HepG2 (cell line): ENCODE measurements around the gene CTDP1. TPM values are rescaled to one million over a fixed set of nuclear protein-coding genes. Genes with fewer than 3 reads are reported as not detected.

Experiments
- ATAC-seq: fragments of 200-7000 bp; cut with Tn5 transposase; 3 replicates; pipeline ENCODE4 v1.9.1; 2020; ENCODE audit warnings: mild to moderate bottlenecking, moderate library complexity
- BruUV-seq: library from RNA; stranded (reverse); fragments of 400-500 nt; replicated peaks from 2 replicates; lab custom pipeline; 2021; lab: Mats Ljungman, UMichigan
- CTCF ChIA-PET: fragments of 300-600 bp; formaldehyde crosslinking; extraction: SDS; loops from one replicate; lab custom pipeline; 2021; ENCODE audit warnings: low total read pairs, inconsistent platforms, low intra/inter-chr PET ratio; lab: Yijun Ruan, JAX
- POLR2A ChIA-PET: fragments of 350-600 bp; sonication (Branson Sonifier 250); formaldehyde crosslinking; loops from one replicate; lab custom pipeline; 2020; ENCODE audit warnings: antibody characterized with exemption, inconsistent platforms; lab: Yijun Ruan, JAX
- DNase-seq: peaks from one replicate; pipeline ENCODE4 v3.0.0-alpha.2; 2015; ENCODE audit warnings: low spot score
- FAIRE-seq: peaks from 3 replicates; lab custom pipeline; 2011; peaks lifted over from hg19 to GRCh38; lab: Jason Lieb, UNC
- H2AFZ ChIP-seq: one replicate; pipeline ENCODE4 v1.6.1; 2011; ENCODE audit warnings: low read length, inconsistent platforms
- H3K27ac ChIP-seq: fragments of 300-600 bp; 3 replicates; pipeline ENCODE4 v1.8.0; 2011; ENCODE audit warnings: mixed run types, mild to moderate bottlenecking, mixed read lengths, low read length, inconsistent platforms; ENCODE audit not compliant: insufficient read depth; ENCODE audit errors: extremely low read length
- H3K27me3 ChIP-seq, 2 experiments: fragments of 200-600 bp in 1 of 2; 2 replicates in 1 of 2; 3 replicates in 1 of 2; pipeline versions ENCODE4 v1.6.0 to v1.8.0; 2011; ENCODE audit warnings: low read length in 2 of 2, mild to moderate bottlenecking in 2 of 2, moderate library complexity in 2 of 2, inconsistent platforms in 1 of 2; ENCODE audit not compliant: insufficient read depth in 2 of 2, control insufficient read depth in 1 of 2
- H3K36me3 ChIP-seq, 2 experiments: fragments of 200-600 bp in 1 of 2; replicated peaks in 1 of 2; 2 replicates in 1 of 2; 3 replicates in 1 of 2; pipeline versions ENCODE4 v1.5.1 to v1.8.0; 2011; ENCODE audit warnings: low read length in 2 of 2, inconsistent platforms in 1 of 2; ENCODE audit not compliant: insufficient read depth in 2 of 2, control insufficient read depth in 1 of 2
- H3K4me1 ChIP-seq: 2 replicates; pipeline ENCODE4 v1.5.1; 2012; ENCODE audit warnings: low read length, inconsistent platforms; ENCODE audit not compliant: insufficient read depth
- H3K4me2 ChIP-seq: 2 replicates; pipeline ENCODE4 v1.6.0; 2011; ENCODE audit warnings: low read depth, low read length, inconsistent platforms
- H3K4me3 ChIP-seq, 3 experiments: fragments of 200-600 bp in 1 of 3; sonication (generic), shearing (Covaris generic) in 1 of 3; replicated peaks in 1 of 3; 2 replicates each; pipeline ENCODE4 v1.5.1; 2011 to 2016; ENCODE audit warnings: low read length in 3 of 3, inconsistent platforms in 2 of 3, low read depth in 2 of 3, mild to moderate bottlenecking in 2 of 3, control low read depth in 1 of 3, mixed read lengths in 1 of 3; ENCODE audit not compliant: insufficient read depth in 1 of 3
- H3K79me2 ChIP-seq: one replicate; pipeline ENCODE4 v1.6.1; 2011; ENCODE audit warnings: low read length, inconsistent platforms; ENCODE audit not compliant: insufficient read depth
- H3K9ac ChIP-seq: 2 replicates; pipeline ENCODE4 v1.6.0; 2011; ENCODE audit warnings: mild to moderate bottlenecking, low read depth, low read length, inconsistent platforms; ENCODE audit not compliant: insufficient read depth
- H3K9me3 ChIP-seq: 2 replicates; pipeline ENCODE4 v1.5.1; 2012; ENCODE audit warnings: mild to moderate bottlenecking, low read length
- H4K20me1 ChIP-seq: 2 replicates; pipeline ENCODE4 v1.6.0; 2011; ENCODE audit warnings: inconsistent platforms, mild to moderate bottlenecking, low read length, moderate library complexity; ENCODE audit not compliant: insufficient read depth
- ARNT2 ChIP-seq: sonication (generic); formaldehyde crosslinking; IDR thresholded peaks from 2 replicates; pipeline ENCODE4 v1.8.0; 2022; ENCODE audit warnings: mild to moderate bottlenecking, low read depth, missing genetic modification reagents, moderate library complexity
- EP300 ChIP-seq, 3 experiments: sonication (generic) in 1 of 3; formaldehyde crosslinking in 1 of 3; IDR thresholded peaks; 2 replicates each; pipeline versions ENCODE4 v1.5.1 to v1.6.1; 2011 to 2020; ENCODE audit warnings: low read depth in 2 of 3, low read length in 2 of 3, borderline replicate concordance in 1 of 3, improper control_type of control experiment in 1 of 3, mild to moderate bottlenecking in 1 of 3, missing genetic modification reagents in 1 of 3, moderate library complexity in 1 of 3
- EZH2 ChIP-seq: conservative IDR thresholded peaks from 2 replicates; pipeline ENCODE4 v1.6.1; 2012; ENCODE audit warnings: mild to moderate bottlenecking, low read depth, low read length, moderate library complexity
- HOXD1 ChIP-seq: sonication (generic); formaldehyde crosslinking; IDR thresholded peaks from 2 replicates; pipeline ENCODE4 v1.5.0; 2020; ENCODE audit warnings: missing genetic modification reagents
- MTA3 ChIP-seq: sonication (generic); formaldehyde crosslinking; IDR thresholded peaks from 2 replicates; pipeline ENCODE4 v1.4.0; 2020; ENCODE audit warnings: missing genetic modification reagents
- NR2C2 ChIP-seq: sonication (generic); formaldehyde crosslinking; IDR thresholded peaks from 2 replicates; pipeline ENCODE4 v1.4.0; 2020; ENCODE audit warnings: missing genetic modification reagents, mild to moderate bottlenecking, moderate library complexity, borderline replicate concordance
- SIN3A ChIP-seq: IDR thresholded peaks from 2 replicates; pipeline ENCODE4 v1.6.1; 2011; ENCODE audit warnings: low read depth, mild to moderate bottlenecking, control low read depth, low read length, borderline replicate concordance
- SMAD9 ChIP-seq: sonication (generic); formaldehyde crosslinking; IDR thresholded peaks from 2 replicates; pipeline ENCODE4 v1.5.1; 2020; ENCODE audit warnings: mild to moderate bottlenecking, missing genetic modification reagents
- SRSF9 ChIP-seq: fragments of 200-400 bp; formaldehyde crosslinking; IDR thresholded peaks from 2 replicates; pipeline ENCODE4 v1.6.1; 2018; ENCODE audit warnings: borderline replicate concordance, mild to moderate bottlenecking, low read depth, low read length; ENCODE audit not compliant: insufficient read depth, poor library complexity, severe bottlenecking
- ZNF232 ChIP-seq: sonication (generic); formaldehyde crosslinking; IDR thresholded peaks from 2 replicates; pipeline ENCODE4 v1.4.0; 2020; ENCODE audit warnings: missing genetic modification reagents, borderline replicate concordance
- ZNF333 ChIP-seq: sonication (generic); formaldehyde crosslinking; IDR thresholded peaks from 2 replicates; pipeline ENCODE4 v1.4.0; 2020; ENCODE audit warnings: mild to moderate bottlenecking, missing genetic modification reagents, borderline replicate concordance
- ZNF367 ChIP-seq: sonication (generic); formaldehyde crosslinking; IDR thresholded peaks from 2 replicates; pipeline ENCODE4 v1.4.0; 2020; ENCODE audit warnings: missing genetic modification reagents, borderline replicate concordance
- ZNF644 ChIP-seq: IDR thresholded peaks from 2 replicates; pipeline ENCODE4 v1.6.1; 2016; ENCODE audit warnings: low read depth
- ZNF777 ChIP-seq: sonication (generic); formaldehyde crosslinking; IDR thresholded peaks from 2 replicates; pipeline ENCODE4 v1.4.0; 2020; ENCODE audit warnings: missing genetic modification reagents
- WGBS: methylation state at CpG from one replicate; pipeline ENCODE4 v1.1.6; 2017; ENCODE audit warnings: low lambda C conversion rate; 5-methylcytosine and 5-hydroxymethylcytosine counted together
- in situ Hi-C: cut with HindIII; loops from 2 replicates; pipeline ENCODE4 v1.10.0; 2017; ENCODE audit warnings: low pct_unique_long_range_greater_than_20kb; ENCODE audit not compliant: extremely low pct_ligation_motif_present
- intact Hi-C: fragments of 100-400 bp; cut with micrococcal nuclease; formaldehyde crosslinking; loops from one replicate; pipeline ENCODE4 v1.10.0; 2022; ENCODE audit not compliant: unreplicated experiment
- polyA plus RNA-seq, 8 experiments: library from polyadenylated mRNA; depleted of rRNA in 3 of 8; stranded (reverse) in 7 of 8; unstranded in 1 of 8; fragments of >200 nt; fragmentation: Illumina TruSeq in 4 of 8; extraction: Trizol in 4 of 8; gene quantifications; 2 replicates each; pipeline versions ENCODE4 v1.2.1 to v1.2.3, GENCODE V29; 2011 to 2016; ENCODE audit warnings: low read depth in 4 of 8, missing spikeins in 1 of 8, mixed read lengths in 1 of 8; ENCODE audit not compliant: insufficient read depth in 1 of 8
- total RNA-seq, 5 experiments: library from RNA; depleted of rRNA; stranded (reverse); fragments of >200 nt; fragmentation: Illumina TruSeq; extraction: Trizol; gene quantifications; 2 replicates each; pipeline ENCODE4 v1.2.3, GENCODE V29; 2016; ENCODE audit warnings: low read depth in 1 of 5
- TF ChIP-seq, protein P1 (sequence below): sonication (generic); formaldehyde crosslinking; IDR thresholded peaks from 2 replicates; pipeline ENCODE4 v1.5.0; 2020; ENCODE audit warnings: mild to moderate bottlenecking, missing genetic modification reagents, moderate library complexity
- TF ChIP-seq, protein P2 (sequence below): IDR thresholded peaks from 2 replicates; pipeline ENCODE4 v1.6.1; 2016; ENCODE audit warnings: missing biosample characterization, missing genetic modification reagents, low read depth
- TF ChIP-seq, protein P3 (sequence below): sonication (generic); formaldehyde crosslinking; IDR thresholded peaks from 2 replicates; pipeline ENCODE4 v1.4.0; 2020; ENCODE audit warnings: missing genetic modification reagents, borderline replicate concordance

Gene CTDP1
- total and polyA plus RNA-seq, 2 of the 13 experiments (the other 11 are each of a cell fraction or from before 2014, with no cell fraction given), result 6.9 to 11.0 TPM

DNA sequence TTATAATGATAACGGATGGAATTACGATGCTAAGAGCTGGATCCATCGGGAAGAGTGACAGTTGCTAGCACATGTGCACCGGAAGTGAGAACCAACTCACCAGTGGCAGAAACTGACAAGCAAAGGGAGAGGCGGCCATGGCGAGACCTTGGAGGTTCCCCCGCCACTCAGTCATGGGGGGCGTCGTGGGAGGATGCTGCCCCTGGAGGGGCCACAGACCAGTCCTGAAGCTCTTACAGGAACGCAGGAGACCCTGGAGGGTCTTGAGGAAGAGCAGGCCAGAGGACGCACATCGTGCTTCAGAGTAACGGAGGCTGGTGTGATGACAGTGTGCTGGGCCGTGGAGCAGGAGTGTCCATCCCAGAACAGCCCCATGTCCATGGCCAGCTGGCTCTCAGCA is 65.0 kb downstream of the CTDP1 start (continued):
- TF ChIP-seq, protein P1, sequence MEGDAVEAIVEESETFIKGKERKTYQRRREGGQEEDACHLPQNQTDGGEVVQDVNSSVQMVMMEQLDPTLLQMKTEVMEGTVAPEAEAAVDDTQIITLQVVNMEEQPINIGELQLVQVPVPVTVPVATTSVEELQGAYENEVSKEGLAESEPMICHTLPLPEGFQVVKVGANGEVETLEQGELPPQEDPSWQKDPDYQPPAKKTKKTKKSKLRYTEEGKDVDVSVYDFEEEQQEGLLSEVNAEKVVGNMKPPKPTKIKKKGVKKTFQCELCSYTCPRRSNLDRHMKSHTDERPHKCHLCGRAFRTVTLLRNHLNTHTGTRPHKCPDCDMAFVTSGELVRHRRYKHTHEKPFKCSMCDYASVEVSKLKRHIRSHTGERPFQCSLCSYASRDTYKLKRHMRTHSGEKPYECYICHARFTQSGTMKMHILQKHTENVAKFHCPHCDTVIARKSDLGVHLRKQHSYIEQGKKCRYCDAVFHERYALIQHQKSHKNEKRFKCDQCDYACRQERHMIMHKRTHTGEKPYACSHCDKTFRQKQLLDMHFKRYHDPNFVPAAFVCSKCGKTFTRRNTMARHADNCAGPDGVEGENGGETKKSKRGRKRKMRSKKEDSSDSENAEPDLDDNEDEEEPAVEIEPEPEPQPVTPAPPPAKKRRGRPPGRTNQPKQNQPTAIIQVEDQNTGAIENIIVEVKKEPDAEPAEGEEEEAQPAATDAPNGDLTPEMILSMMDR (CRISPR knock-in tag), result no peak
- TF ChIP-seq NR2C2 (CRISPR knock-in tag) (no peak), ZNF367 (CRISPR knock-in tag) (no peak), SIN3A (no peak), SMAD9 (CRISPR knock-in tag) (no peak), ZNF777 (CRISPR knock-in tag) (no peak)
- TF ChIP-seq, protein P2, sequence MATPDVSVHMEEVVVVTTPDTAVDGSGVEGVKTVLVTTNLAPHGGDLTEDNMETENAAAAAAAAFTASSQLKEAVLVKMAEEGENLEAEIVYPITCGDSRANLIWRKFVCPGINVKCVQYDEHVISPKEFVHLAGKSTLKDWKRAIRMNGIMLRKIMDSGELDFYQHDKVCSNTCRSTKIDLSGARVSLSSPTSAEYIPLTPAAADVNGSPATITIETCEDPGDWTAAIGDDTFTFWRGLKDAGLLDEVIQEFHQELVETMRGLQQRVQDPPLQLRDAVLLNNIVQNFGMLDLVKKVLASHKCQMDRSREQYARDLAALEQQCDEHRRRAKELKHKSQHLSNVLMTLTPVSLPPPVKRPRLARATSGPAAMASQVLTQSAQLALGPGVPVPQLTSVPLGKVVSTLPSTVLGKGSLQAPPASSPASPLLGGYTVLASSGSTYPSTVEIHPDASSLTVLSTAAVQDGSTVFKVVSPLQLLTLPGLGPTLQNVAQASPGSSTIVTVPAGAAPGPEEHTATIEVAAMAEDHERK (CRISPR knock-in tag), result no peak

DNA sequence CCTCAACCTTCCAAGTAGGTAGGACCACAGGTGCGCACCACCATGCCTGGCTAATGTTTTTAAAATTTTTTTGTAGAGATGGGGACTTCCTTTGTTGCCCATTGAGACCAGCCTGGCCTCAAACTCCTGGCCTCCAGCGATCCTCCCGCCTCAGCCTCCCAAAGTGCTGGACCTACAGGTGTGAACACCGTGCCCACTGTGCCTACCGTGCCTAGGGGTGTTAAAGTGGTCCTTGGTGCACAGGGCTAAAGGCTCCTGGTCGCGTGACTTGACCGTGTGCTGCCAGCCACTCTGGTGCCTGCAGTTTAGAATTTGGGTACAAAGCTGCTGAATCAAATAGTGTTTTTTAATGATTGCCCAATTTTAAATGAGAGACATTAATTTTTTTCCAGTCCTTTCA is 67.1 kb downstream of the CTDP1 start:
- Histone ChIP-seq H4K20me1 (no peaks in the 10 kb centered on the region), H3K27ac (no peak overlapping the region), H3K4me3 (no peak overlapping the region), H2AFZ (no peak overlapping the region), H3K79me2 (no peaks in the 10 kb centered on the region), H3K36me3 (peaks cover 5 to 17% of the 10 kb centered on the region in 2 experiments; a peak in 4 of 5 replicates), H3K9ac (no peak overlapping the region), H3K4me1 (no peaks in the 10 kb centered on the region), H3K9me3 (no peaks in the 10 kb centered on the region), H3K27me3 (no peaks in the 10 kb centered on the region), H3K4me2 (no peak overlapping the region)
- in situ Hi-C loops, result no loop called here
- WGBS, result 92% methylated on average over 5 of the region's 8 CpGs
- intact Hi-C loops, result no loop called here
- FAIRE-seq, result no peak
- no TSS peak for BruUV-seq
- DNase-seq, result no peak
- POLR2A ChIA-PET, result no interaction called here
- CTCF ChIA-PET, result no interaction called here
- ATAC-seq, result no peak
- TF ChIP-seq SRSF9 (no peak), MTA3 (no peak), EP300 (IDR thresholded peaks at IDR 0.05; ENCODE audit: low read depth in 2 of 2, low read length in 2 of 2) (no peak), EP300 (CRISPR knock-in tag; IDR thresholded peaks at IDR 0.05; ENCODE audit: borderline replicate concordance) (no peak), EZH2 (no peak), ZNF232 (CRISPR knock-in tag) (no peak), HOXD1 (CRISPR knock-in tag) (no peak), ZNF644 (CRISPR knock-in tag) (no peak), ZNF333 (no peak), ARNT2 (no peak)
- TF ChIP-seq, protein P3, sequence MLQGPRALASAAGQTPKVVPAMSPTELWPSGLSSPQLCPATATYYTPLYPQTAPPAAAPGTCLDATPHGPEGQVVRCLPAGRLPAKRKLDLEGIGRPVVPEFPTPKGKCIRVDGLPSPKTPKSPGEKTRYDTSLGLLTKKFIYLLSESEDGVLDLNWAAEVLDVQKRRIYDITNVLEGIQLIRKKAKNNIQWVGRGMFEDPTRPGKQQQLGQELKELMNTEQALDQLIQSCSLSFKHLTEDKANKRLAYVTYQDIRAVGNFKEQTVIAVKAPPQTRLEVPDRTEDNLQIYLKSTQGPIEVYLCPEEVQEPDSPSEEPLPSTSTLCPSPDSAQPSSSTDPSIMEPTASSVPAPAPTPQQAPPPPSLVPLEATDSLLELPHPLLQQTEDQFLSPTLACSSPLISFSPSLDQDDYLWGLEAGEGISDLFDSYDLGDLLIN, result no peak
